ENCODE measurements around the gene VIM.
"Not testable (repeated sequence)": the region's sequence is repeated elsewhere in the genome, so short reads cannot be mapped to it uniquely, and the experiment has no call there.

VIM gene

DNA sequence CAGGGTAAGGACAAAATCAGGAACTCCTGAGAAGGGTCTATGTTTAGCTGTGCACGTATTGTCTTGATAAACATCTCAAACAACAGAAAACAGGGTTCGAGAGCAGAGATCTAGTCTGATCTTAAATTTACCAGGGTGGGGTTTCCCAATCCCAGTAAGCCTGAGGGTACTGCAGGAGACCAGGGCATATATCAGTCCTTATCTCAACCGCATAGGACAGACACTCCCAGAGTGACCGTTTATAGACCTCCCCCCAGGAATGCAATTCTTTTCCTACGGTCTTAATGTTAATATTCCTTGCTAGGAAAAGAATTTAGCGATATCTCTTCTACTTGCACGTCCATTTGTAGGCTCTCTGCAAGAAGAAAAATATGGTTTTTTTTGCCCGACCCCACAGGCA lies 35.5 kb downstream of the VIM start:
- no peak overlapping the region for H2BK120ac ChIP-seq (ENCODE audit: insufficient read depth, low read length, poor library complexity)
- H3K18ac ChIP-seq (ENCODE audit: low read length), result no peak overlapping the region
- no peak overlapping the region for H3K14ac ChIP-seq (ENCODE audit: low read length)
- H2AK5ac ChIP-seq (ENCODE audit: low read length), result no peak overlapping the region
- no peak overlapping the region for H4K91ac ChIP-seq (ENCODE audit: low read depth, low read length)
- no peaks in the 10 kb centered on the region for H3K79me1 ChIP-seq (ENCODE audit: low read length)
- H3K9me3 ChIP-seq (ENCODE audit: insufficient read depth, low read depth, low read length), result peaks cover 3% of the 10 kb centered on the region
- no CpG with 5 or more reads among the region's 8 CpGs for WGBS (ENCODE audit: extremely low coverage, insufficient coverage, insufficient read length)
- H3K4me2 ChIP-seq (ENCODE audit: low read length), result no peak overlapping the region
- no peak overlapping the region for H3K23ac ChIP-seq (ENCODE audit: low read length)
- H4K12ac ChIP-seq (ENCODE audit: low read depth, low read length), result no peak overlapping the region
- H3K27me3 ChIP-seq (ENCODE audit: insufficient read depth, low read length), result no peaks in the 10 kb centered on the region
- H3K4ac ChIP-seq (ENCODE audit: low read depth, low read length), result no peak overlapping the region
- H3K36me3 ChIP-seq (ENCODE audit: control insufficient read depth in 1 of 2, insufficient read depth in 2 of 2, low read length in 2 of 2), result no peaks in the 10 kb centered on the region
- H2AFZ ChIP-seq (ENCODE audit: insufficient read depth, low read length, poor library complexity), result no peak overlapping the region
- H3K4me1 ChIP-seq (ENCODE audit: control insufficient read depth in 1 of 2, insufficient read depth in 2 of 2, low read length in 2 of 2), result no peaks in the 10 kb centered on the region
- no peak overlapping the region for H3K9ac ChIP-seq (ENCODE audit: low read length)
- H4K8ac ChIP-seq (ENCODE audit: low read depth, low read length), result no peak overlapping the region
- no peaks in the 10 kb centered on the region for H3K79me2 ChIP-seq (ENCODE audit: control insufficient read depth, insufficient read depth, low read length, poor library complexity)
- H3K4me3 ChIP-seq (ENCODE audit: low read depth, low read length), result no peak overlapping the region
- DNase-seq, result no peak
- H2BK5ac ChIP-seq (ENCODE audit: low read depth, low read length, poor library complexity), result no peak overlapping the region
- no peak overlapping the region for H2BK12ac ChIP-seq (ENCODE audit: low read length)
- no peak overlapping the region for H3K27ac ChIP-seq (ENCODE audit: low read depth, low read length)

DNA sequence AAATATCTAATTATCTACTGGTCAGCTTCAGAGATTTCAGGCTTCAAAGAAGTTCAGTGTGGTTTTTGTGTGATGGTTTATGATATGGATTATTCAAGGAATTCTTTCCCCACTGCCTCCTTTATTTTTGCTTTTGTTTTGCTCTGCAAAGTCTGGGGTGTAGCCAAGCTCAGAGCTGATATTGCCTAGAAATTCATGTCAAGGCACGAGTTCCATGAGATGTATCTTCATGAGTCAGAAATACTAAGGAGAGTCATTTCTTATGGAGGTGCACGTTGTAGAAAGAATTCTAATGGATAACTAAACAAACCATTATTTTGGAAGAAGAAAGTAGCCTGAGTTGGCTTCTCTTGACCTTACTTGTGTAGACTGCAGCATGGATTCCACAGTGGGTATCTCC lies 37.4 kb downstream of the VIM start:
- no peak overlapping the region for H2AK5ac ChIP-seq (ENCODE audit: low read length)
- H3K23ac ChIP-seq (ENCODE audit: low read length), result no peak overlapping the region
- H3K4me2 ChIP-seq (ENCODE audit: low read length), result no peak overlapping the region
- H4K12ac ChIP-seq (ENCODE audit: low read depth, low read length), result no peak overlapping the region
- H2BK12ac ChIP-seq (ENCODE audit: low read length), result no peak overlapping the region
- H3K79me2 ChIP-seq (ENCODE audit: control insufficient read depth, insufficient read depth, low read length, poor library complexity), result no peaks in the 10 kb centered on the region
- no CpG with 5 or more reads among the region's 2 CpGs for WGBS (ENCODE audit: extremely low coverage, insufficient coverage, insufficient read length)
- H3K9ac ChIP-seq (ENCODE audit: low read length), result no peak overlapping the region
- H3K79me1 ChIP-seq (ENCODE audit: low read length), result no peaks in the 10 kb centered on the region
- H3K14ac ChIP-seq (ENCODE audit: low read length), result no peak overlapping the region
- H3K9me3 ChIP-seq (ENCODE audit: insufficient read depth, low read depth, low read length), result peaks cover 3% of the 10 kb centered on the region
- no peaks in the 10 kb centered on the region for H3K27me3 ChIP-seq (ENCODE audit: insufficient read depth, low read length)
- H3K4ac ChIP-seq (ENCODE audit: low read depth, low read length), result no peak overlapping the region
- H4K91ac ChIP-seq (ENCODE audit: low read depth, low read length), result no peak overlapping the region
- H3K36me3 ChIP-seq (ENCODE audit: control insufficient read depth in 1 of 2, insufficient read depth in 2 of 2, low read length in 2 of 2), result no peaks in the 10 kb centered on the region
- no peaks in the 10 kb centered on the region for H3K4me1 ChIP-seq (ENCODE audit: control insufficient read depth in 1 of 2, insufficient read depth in 2 of 2, low read length in 2 of 2)
- DNase-seq, result no peak
- H2BK5ac ChIP-seq (ENCODE audit: low read depth, low read length, poor library complexity), result no peak overlapping the region
- no peak overlapping the region for H2AFZ ChIP-seq (ENCODE audit: insufficient read depth, low read length, poor library complexity)
- H2BK120ac ChIP-seq (ENCODE audit: insufficient read depth, low read length, poor library complexity), result no peak overlapping the region
- H3K18ac ChIP-seq (ENCODE audit: low read length), result no peak overlapping the region
- H4K8ac ChIP-seq (ENCODE audit: low read depth, low read length), result no peak overlapping the region
- no peak overlapping the region for H3K4me3 ChIP-seq (ENCODE audit: low read depth, low read length)
- no peak overlapping the region for H3K27ac ChIP-seq (ENCODE audit: low read depth, low read length)

GRCh38 chr10:17266549-17266948 lies 38.5 kb downstream of the VIM start:
- no CpG with 5 or more reads among the region's 6 CpGs for WGBS (ENCODE audit: extremely low coverage, insufficient coverage, insufficient read length)
- not testable (repeated sequence) for H2BK120ac ChIP-seq (ENCODE audit: insufficient read depth, low read length, poor library complexity)

GRCh38 chr10:17272648-17273047 lies 44.6 kb downstream of the VIM start:
- no peak overlapping the region for H3K18ac ChIP-seq (ENCODE audit: low read length)
- DNase-seq, result no peak
- no peak overlapping the region for H4K8ac ChIP-seq (ENCODE audit: low read depth, low read length)
- no peak overlapping the region for H3K14ac ChIP-seq (ENCODE audit: low read length)
- H3K4me1 ChIP-seq (ENCODE audit: control insufficient read depth in 1 of 2, insufficient read depth in 2 of 2, low read length in 2 of 2), result no peaks in the 10 kb centered on the region
- H3K4me2 ChIP-seq (ENCODE audit: low read length), result no peak overlapping the region
- no peak overlapping the region for H3K9ac ChIP-seq (ENCODE audit: low read length)
- no CpG with 5 or more reads among the region's 12 CpGs for WGBS (ENCODE audit: extremely low coverage, insufficient coverage, insufficient read length)
- H2BK5ac ChIP-seq (ENCODE audit: low read depth, low read length, poor library complexity), result no peak overlapping the region
- H3K4ac ChIP-seq (ENCODE audit: low read depth, low read length), result no peak overlapping the region
- no peak overlapping the region for H4K91ac ChIP-seq (ENCODE audit: low read depth, low read length)
- no peak overlapping the region for H2BK12ac ChIP-seq (ENCODE audit: low read length)
- H2AFZ ChIP-seq (ENCODE audit: insufficient read depth, low read length, poor library complexity), result no peak overlapping the region
- H3K79me2 ChIP-seq (ENCODE audit: control insufficient read depth, insufficient read depth, low read length, poor library complexity), result no peaks in the 10 kb centered on the region
- no peak overlapping the region for H2BK120ac ChIP-seq (ENCODE audit: insufficient read depth, low read length, poor library complexity)
- no peaks in the 10 kb centered on the region for H3K79me1 ChIP-seq (ENCODE audit: low read length)
- H4K12ac ChIP-seq (ENCODE audit: low read depth, low read length), result no peak overlapping the region
- H3K27ac ChIP-seq (ENCODE audit: low read depth, low read length), result no peak overlapping the region
- no peak overlapping the region for H3K23ac ChIP-seq (ENCODE audit: low read length)
- no peaks in the 10 kb centered on the region for H3K27me3 ChIP-seq (ENCODE audit: insufficient read depth, low read length)
- H3K9me3 ChIP-seq (ENCODE audit: insufficient read depth, low read depth, low read length), result peaks cover 6% of the 10 kb centered on the region
- H2AK5ac ChIP-seq (ENCODE audit: low read length), result no peak overlapping the region
- no peaks in the 10 kb centered on the region for H3K36me3 ChIP-seq (ENCODE audit: control insufficient read depth in 1 of 2, insufficient read depth in 2 of 2, low read length in 2 of 2)
- H3K4me3 ChIP-seq (ENCODE audit: low read depth, low read length), result no peak overlapping the region

More at GRCh38 chr10:17266549-17266948, 38.5 kb downstream of the VIM start:
- not testable (repeated sequence) for H2BK12ac ChIP-seq (ENCODE audit: low read length); H3K27ac ChIP-seq (ENCODE audit: low read depth, low read length); H4K91ac ChIP-seq (ENCODE audit: low read depth, low read length); H3K4ac ChIP-seq (ENCODE audit: low read depth, low read length); H3K79me1 ChIP-seq (ENCODE audit: low read length); DNase-seq; H3K4me2 ChIP-seq (ENCODE audit: low read length); H4K12ac ChIP-seq (ENCODE audit: low read depth, low read length); H3K36me3 ChIP-seq (ENCODE audit: control insufficient read depth in 1 of 2, insufficient read depth in 2 of 2, low read length in 2 of 2); H3K9me3 ChIP-seq (ENCODE audit: insufficient read depth, low read depth, low read length); H3K4me1 ChIP-seq (ENCODE audit: control insufficient read depth in 1 of 2, insufficient read depth in 2 of 2, low read length in 2 of 2); H3K27me3 ChIP-seq (ENCODE audit: insufficient read depth, low read length); H2AK5ac ChIP-seq (ENCODE audit: low read length); H4K8ac ChIP-seq (ENCODE audit: low read depth, low read length); H2AFZ ChIP-seq (ENCODE audit: insufficient read depth, low read length, poor library complexity); H3K4me3 ChIP-seq (ENCODE audit: low read depth, low read length); H3K14ac ChIP-seq (ENCODE audit: low read length); H3K79me2 ChIP-seq (ENCODE audit: control insufficient read depth, insufficient read depth, low read length, poor library complexity); H2BK5ac ChIP-seq (ENCODE audit: low read depth, low read length, poor library complexity); H3K18ac ChIP-seq (ENCODE audit: low read length); H3K9ac ChIP-seq (ENCODE audit: low read length); H3K23ac ChIP-seq (ENCODE audit: low read length)

All from trophoblast cell (in vitro differentiated cells and primary cell).